ENCODE measurements around the gene HIPK4. TPM values are rescaled to one million over a fixed set of nuclear protein-coding genes. Genes with fewer than 3 reads are reported as not detected.

Gene HIPK4
- total and polyA plus RNA-seq, 2 of the 8 experiments (the other 6 are each of a cell fraction or from before 2014, with no cell fraction given): 0.15 to 0.57 TPM

DNA sequence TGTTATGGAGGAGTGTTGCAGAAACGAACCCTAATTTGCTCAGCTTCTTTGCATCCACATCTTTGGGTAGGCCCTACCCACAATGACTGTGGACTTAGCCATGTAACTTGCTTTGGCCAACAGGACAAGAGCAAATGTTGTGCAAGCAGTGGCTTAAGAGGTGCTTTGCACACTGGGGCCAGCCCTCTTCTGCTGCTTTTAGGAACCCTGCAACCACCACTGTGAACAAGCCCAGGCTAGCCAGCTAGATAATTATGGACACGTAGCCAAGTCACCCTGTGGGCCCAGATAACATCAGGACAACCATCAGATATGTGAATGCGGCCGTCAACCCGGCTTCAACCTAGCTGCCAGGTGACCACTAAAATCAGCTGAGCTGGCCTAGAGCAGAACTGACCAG is 58.9 kb downstream of the HIPK4 start:
- H4K5ac ChIP-seq (ENCODE audit: insufficient read length, low read depth, low read length): no peak overlapping the region
- no peak overlapping the region for H3K56ac ChIP-seq (replicated peaks; ENCODE audit: insufficient read length, low read depth, low read length)
- H3K4ac ChIP-seq (replicated peaks; ENCODE audit: insufficient read length, low read depth, low read length): no peak overlapping the region
- H3K27me3 ChIP-seq (replicated peaks in 1 of 4; ENCODE audit: control insufficient read depth in 3 of 4, extremely low read depth in 1 of 4, insufficient read depth in 3 of 4, low read length in 3 of 4): no peaks in the 10 kb centered on the region
- 0 out of 7 replicates have a peak, but pooled peaks cover 0 to 3% (median 0%) of the 10 kb centered on the region in 4 experiments for H3K4me1 ChIP-seq (replicated peaks in 1 of 4; ENCODE audit: control insufficient read depth in 3 of 4, insufficient read depth in 4 of 4, low read length in 3 of 4)
- ChIA-PET CTCF (ENCODE audit: partially characterized antibody) (interaction anchor here (0.6 to 1.0 kb wide), 4 partner anchors 24 to 75 kb away, joined by 3 to 4 read pairs (median 3); no protein-coding TSS in a partner anchor), POLR2A (ENCODE audit: partially characterized antibody) (interaction anchor here (1.3 to 1.4 kb wide), 2 partner anchors 10 to 48 kb away, joined by 3 to 4 read pairs; no protein-coding TSS in a partner anchor)
- no peaks in the 10 kb centered on the region for H3K79me1 ChIP-seq (ENCODE audit: low read depth, low read length)
- no peak overlapping the region for H3K18ac ChIP-seq (ENCODE audit: extremely low read depth, low read length)
- no peaks in the 10 kb centered on the region for H3K9me3 ChIP-seq (ENCODE audit: insufficient read depth in 2 of 2, low read depth in 1 of 2, low read length in 1 of 2)
- DNase-seq (ENCODE audit: low read depth in 1 of 2, low spot score in 2 of 2): no peak
- WGBS, 2 experiments (ENCODE audit: extremely low coverage in 1 of 2, insufficient coverage in 1 of 2, insufficient read length in 1 of 2, insufficient replicate concordance in 2 of 2, low coverage in 1 of 2, low lambda C conversion rate in 2 of 2, missing lambda C conversion rate in 1 of 2): 80% methylated on average over 5 of the region's 5 CpGs; no CpG with 5 or more reads in 1 of the 2 experiments
- no peak overlapping the region for H2AFZ ChIP-seq (ENCODE audit: low read length)
- H2BK12ac ChIP-seq (ENCODE audit: low read depth, low read length): no peak overlapping the region
- H3K27ac ChIP-seq (ENCODE audit: low read depth, low read length): 0 out of 2 replicates have a peak overlapping the region, but pooled peaks have one; percentile 3
- no peak overlapping the region for H3K23ac ChIP-seq (ENCODE audit: insufficient read length)
- H2BK5ac ChIP-seq (ENCODE audit: low read depth, low read length): 0 out of 2 replicates have a peak overlapping the region, but pooled peaks have one; percentile 27
- no peak overlapping the region for H3K4me3 ChIP-seq (ENCODE audit: extremely low read depth in 1 of 4, insufficient read depth in 2 of 4, low read depth in 3 of 4, low read length in 4 of 4)
- no peak overlapping the region for H2AK5ac ChIP-seq (ENCODE audit: low read depth, low read length)
- H3K23me2 ChIP-seq (ENCODE audit: low read depth, low read length): no peaks in the 10 kb centered on the region
- H3K9ac ChIP-seq (replicated peaks in 1 of 4; ENCODE audit: extremely low read depth in 1 of 4, low read depth in 3 of 4, low read length in 3 of 4): no peak overlapping the region
- no peak overlapping the region for H2BK15ac ChIP-seq (ENCODE audit: low read length)
- no peak overlapping the region for H2BK120ac ChIP-seq (replicated peaks; ENCODE audit: low read depth, low read length)
- peaks cover under 1 to 20% (median 11%) of the 10 kb centered on the region in 4 experiments for H3K36me3 ChIP-seq (ENCODE audit: control insufficient read depth in 2 of 4, insufficient read depth in 4 of 4, low read length in 3 of 4)
- H4K20me1 ChIP-seq (replicated peaks in 1 of 2; ENCODE audit: control insufficient read depth in 1 of 2, insufficient read depth in 2 of 2, low read length in 2 of 2): peaks cover 0 to 2% of the 10 kb centered on the region in 2 experiments
- no peak overlapping the region for H3K14ac ChIP-seq (ENCODE audit: insufficient read length)
- H4K91ac ChIP-seq (replicated peaks; ENCODE audit: insufficient read length, low read length): no peak overlapping the region
- no peak for TF ChIP-seq POLR2A (IDR thresholded peaks at IDR 0.05; ENCODE audit: control extremely low read depth in 1 of 2, low read depth in 2 of 2, low read length in 2 of 2)
- TF ChIP-seq SIN3A (conservative IDR thresholded peaks at IDR 0.05 in 1 of 2, IDR thresholded peaks at IDR 0.05 in 1 of 2; ENCODE audit: low read depth in 1 of 2, low read length in 2 of 2): no peak
- TF ChIP-seq JUN (IDR thresholded peaks at IDR 0.05; ENCODE audit: low read depth, low read length): no peak
- no peak for TF ChIP-seq KDM5A (IDR thresholded peaks at IDR 0.05; ENCODE audit: low read length)
- no peak for TF ChIP-seq POLR2AphosphoS5 (IDR thresholded peaks at IDR 0.05; ENCODE audit: low read depth, low read length)
- TF ChIP-seq MAFK (IDR thresholded peaks at IDR 0.05; ENCODE audit: low read depth, low read length): no peak
- no peak for TF ChIP-seq HDAC6 (IDR thresholded peaks at IDR 0.05; ENCODE audit: low read depth, low read length)
- no peak for TF ChIP-seq GABPA (IDR thresholded peaks at IDR 0.05; ENCODE audit: borderline replicate concordance, insufficient read depth, low read length)
- no peak for TF ChIP-seq YY1 (IDR thresholded peaks at IDR 0.05; ENCODE audit: low read depth, low read length)
- TF ChIP-seq SP4 (IDR thresholded peaks at IDR 0.05; ENCODE audit: low read length): no peak
- TF ChIP-seq KDM4A (IDR thresholded peaks at IDR 0.05; ENCODE audit: low read depth, low read length, severe bottlenecking): no peak
- no peak for TF ChIP-seq BRCA1 (IDR thresholded peaks at IDR 0.05; ENCODE audit: low read depth, low read length)
- no peak for TF ChIP-seq RAD21 (IDR thresholded peaks at IDR 0.05 in 1 of 2, conservative IDR thresholded peaks at IDR 0.05 in 1 of 2; ENCODE audit: low read depth in 2 of 2, low read length in 2 of 2)
- TF ChIP-seq CEBPB (IDR thresholded peaks at IDR 0.05; ENCODE audit: low read depth, low read length): no peak
- H3K4me2 ChIP-seq (ENCODE audit: insufficient read depth in 1 of 2, low read depth in 2 of 2, low read length in 2 of 2): no peak overlapping the region
- H4K8ac ChIP-seq (ENCODE audit: extremely low read depth, insufficient read depth, low read length): peak overlapping the region; percentile 25; the same call in 1 of the 2 replicates
- H3K79me2 ChIP-seq (ENCODE audit: control insufficient read depth in 1 of 2, insufficient read depth in 2 of 2, low read length in 2 of 2): no peaks in the 10 kb centered on the region
- H2BK20ac ChIP-seq (ENCODE audit: low read length): no peak overlapping the region
- FAIRE-seq: no peak

Data from H1 (cell line).